DMS 273 treated with DMSO at 0.1 percent for 48 hours (cell line): ENCODE results near the gene GAP43.
A peak's percentile ranks its signal among the peaks of the same experiment; 100 is the strongest.

Experiments
- DNase-seq: peaks from one replicate; lab custom pipeline; 2025; lab: John Stamatoyannopoulos, UW

The GAP43 gene, protein sequence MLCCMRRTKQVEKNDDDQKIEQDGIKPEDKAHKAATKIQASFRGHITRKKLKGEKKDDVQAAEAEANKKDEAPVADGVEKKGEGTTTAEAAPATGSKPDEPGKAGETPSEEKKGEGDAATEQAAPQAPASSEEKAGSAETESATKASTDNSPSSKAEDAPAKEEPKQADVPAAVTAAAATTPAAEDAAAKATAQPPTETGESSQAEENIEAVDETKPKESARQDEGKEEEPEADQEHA

DNA sequence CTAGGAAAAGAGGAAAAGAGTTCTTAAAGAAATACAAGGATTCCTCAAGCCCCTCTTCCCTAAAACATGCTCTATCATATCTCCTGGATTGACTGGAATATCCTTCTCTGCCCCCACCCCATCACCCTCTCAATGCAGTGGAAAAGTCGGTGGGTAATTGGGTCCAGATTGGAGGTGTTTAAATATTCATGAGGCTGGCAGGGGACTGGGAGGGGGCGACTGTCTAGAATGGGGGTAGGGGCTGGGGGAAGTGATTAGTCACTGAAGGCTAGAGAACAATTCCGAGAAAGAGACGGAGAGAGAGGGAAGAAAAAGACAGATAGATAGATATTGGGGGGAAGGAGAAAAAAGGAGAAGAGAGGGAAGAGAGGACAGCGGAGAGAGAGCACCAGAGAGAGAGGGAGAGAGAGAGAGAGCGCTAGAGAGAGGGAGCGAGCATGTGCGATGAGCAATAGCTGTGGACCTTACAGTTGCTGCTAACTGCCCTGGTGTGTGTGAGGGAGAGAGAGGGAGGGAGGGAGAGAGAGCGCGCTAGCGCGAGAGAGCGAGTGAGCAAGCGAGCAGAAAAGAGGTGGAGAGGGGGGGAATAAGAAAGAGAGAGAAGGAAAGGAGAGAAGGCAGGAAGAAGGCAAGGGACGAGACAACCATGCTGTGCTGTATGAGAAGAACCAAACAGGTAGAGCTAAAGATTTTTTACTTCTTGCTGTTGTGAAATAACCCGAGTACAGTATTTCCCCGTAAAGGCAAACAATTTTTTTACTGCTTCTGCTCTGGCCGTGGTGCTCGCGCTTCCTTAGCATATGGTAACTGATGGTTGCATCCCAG, at the start of gene GAP43:
TSS of gene GAP43 (plus strand) at position 467 of the 825 bp plus-strand sequence. CDS start at position 647, 180 bp downstream.
- peak; percentile 75 for DNase-seq

DNA sequence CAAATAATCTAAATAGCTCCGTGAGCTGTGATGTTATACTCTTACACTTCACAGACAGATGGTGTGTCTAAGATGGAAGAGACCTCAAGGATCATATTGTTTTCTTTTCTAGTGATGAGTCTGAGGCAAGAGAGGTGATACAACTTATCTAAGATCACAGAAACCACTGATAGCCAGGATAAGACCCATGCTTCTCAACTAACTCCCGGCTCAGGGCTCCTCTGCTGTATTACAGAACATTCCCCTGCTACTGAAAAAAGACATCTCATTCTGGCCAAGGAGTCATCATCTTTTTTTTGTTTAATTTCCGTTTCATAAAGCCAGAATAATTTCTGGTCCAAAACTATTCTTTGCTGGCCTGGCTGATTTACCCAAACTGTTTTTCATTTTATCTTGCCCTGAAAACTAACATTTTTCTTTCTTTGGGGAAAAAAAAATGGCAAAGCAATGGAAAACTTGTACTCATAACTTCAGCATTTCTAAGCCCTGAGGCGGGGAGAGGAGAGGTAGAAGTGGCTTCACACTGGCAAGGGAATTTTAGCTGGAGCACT, 46.9 kb upstream of the GAP43 start:
- DNase-seq = no peak

DNA sequence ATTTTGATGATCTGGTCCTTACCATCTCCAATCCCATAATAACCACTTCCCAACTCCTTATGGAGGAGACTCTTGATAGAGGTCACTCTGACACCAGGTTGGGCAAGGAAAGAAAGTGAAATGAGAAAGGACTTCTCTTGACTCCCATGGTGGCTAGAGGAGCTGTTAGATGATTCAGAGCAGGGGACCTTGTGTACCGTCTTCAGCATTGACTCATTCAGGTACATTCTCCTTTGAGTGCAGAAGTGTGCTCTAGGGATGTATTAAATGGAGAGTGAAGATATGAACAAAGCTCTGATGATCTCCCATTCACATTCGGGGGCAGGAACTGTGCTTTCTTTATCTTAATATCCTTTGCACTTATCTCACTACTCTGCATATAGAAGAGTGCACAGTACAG, 46.3 kb upstream of the GAP43 start:
- no peak for DNase-seq

DNA sequence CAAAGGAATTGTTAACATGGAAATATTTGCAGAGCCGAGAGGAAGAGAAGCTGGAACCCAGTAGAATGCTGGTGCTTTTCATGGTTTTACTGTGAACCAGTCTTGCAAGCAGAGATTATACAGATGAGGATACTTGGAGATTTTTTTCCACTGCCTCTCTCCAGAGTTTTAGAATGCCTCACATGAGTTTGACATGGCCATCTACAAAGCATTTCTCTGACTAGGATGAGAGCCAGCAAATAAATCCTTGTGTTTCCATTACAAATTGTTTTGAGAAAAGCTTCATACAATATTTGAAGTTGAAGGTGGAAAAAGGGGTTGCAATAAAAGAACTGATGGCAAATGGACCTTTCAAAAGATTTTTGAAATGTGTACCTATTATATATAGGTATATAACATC, 45.0 kb upstream of the GAP43 start:
- DNase-seq = no peak

DNA sequence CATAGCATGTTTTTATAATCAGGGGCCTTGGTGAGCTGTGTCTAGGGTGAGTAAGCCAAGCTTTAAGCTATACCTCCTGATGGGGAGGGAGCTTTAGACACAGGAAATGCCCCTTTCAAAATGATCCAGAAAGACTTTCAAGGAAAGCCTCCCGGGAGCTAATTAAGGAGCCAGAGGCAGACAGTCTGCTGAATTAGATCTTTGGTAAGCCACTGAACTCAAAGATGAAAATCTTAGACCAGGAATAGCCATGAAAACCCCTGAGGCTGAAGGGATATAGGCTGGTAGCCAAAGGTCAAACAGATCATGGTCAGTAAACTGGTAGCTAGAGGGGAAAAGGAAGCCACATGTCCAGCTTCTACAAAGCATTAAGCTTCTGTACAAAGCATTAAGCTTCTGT, 42.7 kb upstream of the GAP43 start:
- no peak for DNase-seq

DNA sequence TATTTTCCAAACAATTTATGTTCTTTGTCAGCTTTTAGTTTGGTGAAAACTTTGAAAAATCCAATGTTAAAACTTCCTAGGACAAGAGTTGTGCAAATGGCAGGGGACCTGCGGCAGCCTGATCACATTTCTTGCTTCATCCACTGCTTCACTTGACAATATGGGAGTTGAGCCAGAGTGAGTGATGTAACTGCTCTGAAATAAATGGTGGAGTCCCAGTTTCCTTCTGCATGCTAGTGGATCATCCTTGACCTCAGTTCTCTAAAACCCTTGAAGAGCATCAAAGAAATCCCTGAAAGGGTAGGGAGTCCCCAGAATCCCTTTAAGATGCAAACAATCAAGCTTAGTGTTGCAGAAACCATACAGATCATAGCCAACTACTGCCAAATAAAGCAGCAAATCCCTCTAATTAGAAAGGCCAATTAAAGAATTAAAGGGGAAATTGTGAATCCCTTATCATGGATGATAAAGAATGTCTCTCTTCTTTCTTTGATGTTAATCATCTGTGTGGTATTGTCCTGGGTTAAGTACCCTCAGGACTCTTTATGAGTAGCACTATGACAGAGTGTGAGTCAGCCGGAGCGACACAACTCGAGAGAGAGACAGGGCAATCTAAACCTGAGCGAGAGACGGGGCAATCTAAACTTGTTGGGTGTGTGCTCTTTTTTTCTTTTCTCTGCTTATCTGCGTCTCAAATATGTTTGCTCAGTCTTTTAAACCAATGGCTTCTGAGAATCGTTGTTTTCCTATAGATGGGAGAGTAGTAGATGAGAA, 41.8 kb upstream of the GAP43 start:
- DNase-seq = no peak

DNA sequence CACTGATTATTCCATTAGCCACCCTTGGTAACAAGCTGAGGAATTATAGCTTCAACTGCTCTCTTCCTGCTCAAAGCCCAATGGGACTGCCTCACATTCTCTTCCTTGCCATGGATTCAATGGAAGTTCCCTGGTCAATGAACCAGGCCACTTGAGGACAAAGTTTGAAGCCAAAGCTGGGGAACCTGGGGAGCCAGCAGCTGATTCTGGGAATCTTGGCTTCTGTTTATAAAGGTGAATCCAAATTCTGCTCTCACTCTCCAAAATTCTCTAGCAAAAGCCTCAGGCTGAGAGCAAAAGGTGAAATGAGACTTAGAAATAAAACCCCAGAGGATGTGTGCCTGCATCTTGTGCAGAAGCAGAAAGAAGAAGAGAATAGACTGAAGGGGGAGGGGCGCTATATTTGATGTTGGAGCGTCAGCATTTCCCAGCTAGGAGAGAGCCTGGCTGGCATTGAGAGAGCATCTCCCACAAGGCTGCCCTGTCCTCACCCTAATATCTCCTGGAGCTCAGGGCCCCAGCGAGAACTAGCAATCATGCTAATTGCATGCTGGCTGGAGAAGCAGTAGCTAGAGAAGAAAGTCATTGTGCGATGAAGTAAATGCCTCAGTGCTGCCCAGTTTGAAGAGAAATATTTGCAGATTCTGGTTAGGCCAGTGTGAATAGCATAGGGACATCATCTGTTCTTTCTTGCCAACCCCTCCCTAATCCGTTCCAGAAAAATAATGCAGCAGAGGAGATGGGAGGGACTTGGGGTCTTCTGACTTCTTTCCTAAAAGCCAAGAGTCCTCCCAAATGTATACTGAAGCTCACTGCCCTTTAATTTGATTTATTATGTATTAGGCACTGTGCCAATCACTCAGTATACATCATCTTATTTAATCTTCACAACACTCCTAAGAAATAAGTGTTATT, 34.9 kb upstream of the GAP43 start:
- DNase-seq = no peak

DNA sequence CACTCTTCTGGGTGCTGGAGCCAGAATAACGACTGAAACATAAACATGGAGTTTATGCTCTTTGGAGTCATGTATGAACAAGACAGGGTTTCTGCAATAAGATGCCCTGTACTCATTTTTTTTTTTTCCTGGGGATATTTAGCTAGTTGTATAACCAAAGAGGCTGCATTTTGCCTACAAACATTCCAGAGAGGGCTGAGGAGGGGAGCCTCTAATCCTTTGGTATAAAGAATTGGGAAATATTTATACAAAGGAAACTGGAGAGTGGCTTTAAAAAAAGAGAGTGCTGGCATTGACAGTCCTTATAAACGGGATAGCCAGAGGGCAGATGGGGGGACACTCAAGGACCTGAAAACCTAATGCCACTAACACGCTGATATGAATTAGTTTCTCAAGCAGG, 32.4 kb upstream of the GAP43 start:
- no peak for DNase-seq

DNA sequence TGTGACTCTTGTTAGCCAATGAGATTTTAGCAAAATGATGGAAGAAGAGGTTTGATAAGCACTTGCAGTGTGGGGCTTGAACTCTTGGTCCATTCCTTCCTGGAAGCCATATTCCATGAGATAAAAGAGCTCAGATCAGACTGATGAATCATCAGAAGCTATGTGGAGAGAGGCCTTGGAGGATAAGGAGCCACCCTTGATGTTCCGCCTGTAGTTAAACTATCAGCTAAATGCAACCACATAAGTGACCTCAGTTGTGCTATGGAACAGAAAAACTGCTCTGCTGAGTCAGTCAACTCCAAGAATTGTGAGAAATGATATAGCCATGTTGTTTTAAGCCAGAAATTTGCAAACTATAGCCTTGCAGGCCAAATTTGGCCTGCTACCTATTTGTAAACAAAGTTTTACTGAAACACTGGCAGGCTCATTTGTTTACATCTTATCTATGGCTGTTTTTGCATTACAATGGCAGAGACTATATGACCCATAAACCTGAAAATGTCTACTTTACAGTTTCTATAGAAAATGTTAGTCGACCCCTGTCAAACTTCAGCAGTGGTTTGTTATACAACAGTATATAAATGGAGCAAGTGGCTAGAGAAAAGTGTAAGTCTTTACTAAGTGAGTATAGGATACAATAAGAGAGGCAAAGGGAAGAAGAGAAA, 27.6 kb upstream of the GAP43 start:
- DNase-seq = no peak

DNA sequence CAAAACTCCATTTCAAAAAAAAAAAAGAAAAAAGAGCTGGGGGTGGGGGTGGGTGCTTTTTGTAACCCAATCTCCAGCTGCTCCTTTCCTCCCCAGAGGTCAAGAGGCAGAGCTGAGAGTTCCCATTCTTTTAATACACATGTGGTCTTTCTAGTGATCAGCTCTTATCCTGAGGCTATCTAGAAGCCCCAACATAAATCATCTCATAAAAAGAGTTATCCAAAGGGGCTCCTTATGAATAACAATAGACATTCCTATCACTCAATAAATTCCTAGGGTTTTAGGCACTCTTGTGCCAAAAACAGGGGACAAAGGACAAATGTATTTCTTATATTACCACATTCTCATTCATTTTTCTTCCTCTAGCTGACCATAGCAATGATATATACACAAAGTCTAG, 25.1 kb upstream of the GAP43 start:
- DNase-seq = no peak

DNA sequence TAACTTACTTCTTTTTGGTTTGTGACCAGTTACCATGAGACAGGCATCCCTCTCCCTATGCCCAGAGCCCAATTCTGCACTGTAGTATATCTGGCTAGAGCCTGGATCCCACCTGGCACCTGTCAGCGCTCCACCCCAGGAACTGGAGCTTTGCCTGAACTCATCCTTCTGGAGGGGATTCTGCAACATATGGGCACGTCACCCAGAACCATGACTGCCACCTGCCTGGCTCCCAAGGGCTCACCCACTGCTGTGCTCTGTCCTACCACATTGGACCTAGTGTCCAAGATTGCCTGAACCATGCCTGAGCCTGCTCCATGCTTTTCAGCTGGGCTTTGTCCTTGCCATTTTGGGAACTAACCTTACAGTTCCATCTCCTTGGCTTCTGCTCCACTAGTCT, 21.1 kb upstream of the GAP43 start:
- DNase-seq = no peak

DNA sequence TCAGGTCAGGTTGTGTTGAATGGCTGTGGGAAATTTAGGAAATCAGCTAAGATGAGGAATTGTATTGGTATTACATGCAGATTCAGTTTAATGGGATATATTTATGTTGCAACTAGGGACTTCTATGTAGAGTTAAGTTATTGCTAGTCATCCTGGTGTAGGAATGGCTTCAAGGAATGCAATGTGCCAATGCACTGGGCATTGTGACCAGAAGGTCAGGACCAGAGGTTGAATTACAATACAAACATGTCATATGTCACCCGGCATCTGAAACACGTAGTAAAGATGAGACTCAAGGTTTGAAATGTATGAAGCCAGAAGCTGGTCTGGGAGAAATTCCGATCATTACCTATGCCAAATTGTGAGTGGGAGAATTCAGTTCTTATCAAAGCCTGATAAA, 11.7 kb upstream of the GAP43 start:
- DNase-seq = no peak

DNA sequence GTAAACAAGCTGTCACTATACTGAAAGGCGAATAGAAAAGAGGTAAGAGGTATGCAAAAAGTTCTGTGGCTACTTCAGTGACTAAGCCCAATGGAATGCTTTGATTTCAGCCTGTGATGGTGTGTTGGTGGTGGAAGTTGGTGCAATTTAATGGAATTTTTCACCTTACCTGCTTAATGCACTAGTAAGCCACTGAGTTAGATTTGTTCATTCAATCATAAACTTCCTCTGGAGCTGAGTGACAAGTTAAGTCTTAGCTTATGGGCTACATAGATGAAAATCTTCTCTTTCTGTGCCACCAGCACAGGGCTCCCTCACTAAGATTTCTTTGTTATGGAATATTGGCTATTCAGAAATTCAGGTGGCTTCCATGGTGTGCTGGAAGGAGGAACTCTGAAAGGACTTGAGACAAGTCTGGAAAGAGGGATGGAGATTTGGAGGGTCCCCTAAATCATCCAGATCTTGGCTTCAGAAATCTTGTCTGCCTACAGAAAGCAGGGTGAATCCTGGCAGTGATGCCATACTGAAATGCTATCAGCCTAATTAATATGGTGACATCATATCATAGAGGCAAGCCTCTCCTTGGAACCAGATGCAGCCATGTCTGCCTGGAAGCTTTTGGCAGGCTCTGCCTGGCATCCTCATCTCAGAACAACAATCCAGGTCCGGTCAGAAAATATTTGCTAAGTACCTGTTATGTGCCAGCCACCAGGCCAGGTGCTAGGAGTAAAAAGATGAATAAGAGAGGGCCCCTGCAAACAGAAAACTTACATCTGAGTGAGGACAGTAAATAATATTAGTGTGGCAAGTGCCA, 8.1 kb upstream of the GAP43 start:
- no peak for DNase-seq

DNA sequence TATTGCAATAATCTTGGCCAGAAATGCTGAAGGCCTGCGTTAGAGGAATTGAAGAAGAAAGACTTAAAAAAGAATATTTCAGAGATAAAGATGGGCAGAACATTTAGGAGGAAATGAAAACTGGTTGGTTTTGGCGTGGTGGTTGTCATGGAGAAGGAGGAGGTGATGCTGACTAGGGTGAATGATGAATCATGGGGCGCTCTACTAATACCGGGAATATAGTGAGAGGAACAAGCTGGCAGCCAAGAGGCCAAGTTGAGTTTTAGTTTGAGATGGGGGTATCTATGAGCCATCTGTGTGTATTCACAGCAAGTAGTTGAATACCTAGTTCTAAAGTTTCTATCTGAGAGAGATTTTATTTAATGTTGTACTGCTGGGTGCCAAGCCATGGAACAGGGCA, 6.8 kb upstream of the GAP43 start:
- DNase-seq = no peak

DNA sequence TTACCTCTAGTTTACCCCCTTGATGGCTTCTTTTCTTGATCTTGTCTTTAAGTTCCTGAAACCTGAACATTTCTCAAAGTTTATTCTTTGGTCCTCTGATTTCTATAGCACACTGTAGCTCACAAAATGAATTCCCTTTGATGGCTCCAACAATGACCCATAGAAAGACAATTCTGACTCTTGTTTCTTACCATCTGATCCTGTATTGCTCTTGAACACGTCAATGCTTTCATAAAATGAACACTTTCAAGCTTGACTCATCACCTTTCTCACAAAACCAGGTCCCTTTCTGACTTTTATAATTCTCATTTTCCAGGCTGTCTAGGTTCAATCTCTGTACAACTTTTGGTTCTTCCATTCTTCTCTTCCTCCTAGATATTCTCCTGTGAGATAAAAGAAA, 5.7 kb upstream of the GAP43 start:
- no peak for DNase-seq

DNA sequence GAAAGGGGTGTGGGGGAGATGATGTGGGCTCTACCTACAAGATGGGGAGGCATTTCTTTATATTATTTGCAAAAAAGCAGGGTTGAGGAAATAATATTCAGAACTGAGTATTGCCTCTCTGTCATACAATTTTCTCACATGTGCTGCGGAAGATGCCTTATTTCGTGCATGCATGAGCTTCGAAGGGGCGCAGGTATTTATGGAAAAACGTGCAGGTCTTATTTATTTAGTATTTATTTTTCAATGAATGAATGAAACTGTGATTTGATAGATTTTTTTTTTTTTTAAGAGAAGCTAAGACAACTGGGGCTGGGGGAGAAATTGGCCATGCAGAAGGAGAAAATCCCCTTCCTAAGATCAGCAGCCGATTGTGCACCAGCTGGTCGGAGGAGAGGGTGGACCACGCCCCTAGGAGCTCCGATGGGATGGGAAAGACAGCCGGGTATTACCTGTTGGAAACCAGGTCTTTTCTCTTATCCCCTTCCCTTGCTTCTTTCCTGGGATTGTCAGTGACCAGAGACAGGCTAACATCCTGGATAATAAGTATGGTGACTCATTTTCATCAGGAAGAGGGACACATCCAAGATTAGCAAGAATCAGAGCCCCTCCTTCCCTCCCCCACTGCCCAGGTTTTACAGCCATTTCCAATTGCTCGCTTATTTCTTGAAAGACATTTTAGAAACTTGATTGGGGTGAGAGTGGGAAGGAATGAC, 875 bp downstream of the GAP43 start:
- no peak for DNase-seq

DNA sequence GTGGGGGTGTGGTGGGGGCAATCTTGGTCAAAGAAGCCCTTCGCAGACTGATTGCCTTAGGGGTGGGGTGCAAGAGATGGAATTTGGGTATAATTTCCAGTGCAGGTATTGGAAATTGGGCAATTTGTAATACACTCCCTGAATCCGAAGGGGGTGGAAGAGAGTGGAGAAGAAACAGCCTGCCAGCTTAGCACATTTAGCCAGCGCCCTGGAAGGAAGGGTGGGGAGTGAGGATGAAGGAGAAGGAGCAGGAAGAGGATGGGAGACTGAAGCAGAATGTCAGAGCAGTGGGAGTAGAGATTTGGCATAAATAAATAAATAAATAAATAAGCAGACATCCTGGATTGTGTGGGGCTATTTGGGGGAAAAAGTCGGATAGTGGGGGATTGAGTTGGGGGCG, 1.6 kb downstream of the GAP43 start:
- DNase-seq = no peak

DNA sequence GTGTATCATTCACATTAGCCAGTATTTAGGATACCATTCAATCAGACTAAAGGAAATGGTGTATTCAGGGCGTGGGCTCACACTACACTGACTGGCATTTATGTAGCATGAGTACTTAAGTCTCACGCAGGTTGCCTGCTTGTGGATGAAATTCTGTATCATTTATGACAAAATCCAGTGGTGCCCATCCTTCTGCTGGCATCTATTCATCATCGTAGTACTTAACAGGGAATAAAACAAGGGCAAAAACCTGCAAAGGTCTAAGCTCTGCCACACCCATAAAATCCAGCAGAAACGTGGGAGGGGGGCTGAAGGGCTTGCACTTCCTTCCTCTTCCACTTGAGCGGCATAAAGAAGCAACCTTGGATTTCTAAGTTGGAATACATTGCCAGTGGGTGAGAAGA, 2.7 kb downstream of the GAP43 start:
- DNase-seq = peak; percentile 12

DNA sequence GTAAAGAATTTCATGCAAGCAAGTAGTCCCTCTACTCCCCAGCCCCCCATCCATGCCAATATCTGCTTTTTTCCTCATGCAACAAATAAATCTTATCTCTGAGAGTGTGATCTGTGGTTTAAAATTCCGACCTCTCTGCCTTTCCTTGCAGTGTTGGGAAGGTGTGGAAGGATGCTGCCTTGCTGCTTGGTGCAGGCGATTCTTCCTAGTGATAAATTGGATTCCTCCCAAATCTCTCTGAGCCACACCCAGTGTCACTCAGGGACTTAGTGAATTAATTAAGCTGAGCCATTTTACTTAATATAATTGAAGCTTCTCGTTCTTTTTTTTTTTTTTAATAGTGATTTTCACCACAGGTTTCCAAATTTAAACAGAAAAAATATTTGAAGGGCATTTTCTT, 3.4 kb downstream of the GAP43 start:
- peak; percentile 22 for DNase-seq
